ENCODE data around the gene HMGXB4.

- TF ChIP-seq CTCF (IDR thresholded peaks at IDR 0.05; ENCODE audit: low read depth, low read length, poor library complexity, severe bottlenecking), result peak; percentile 51
- TF ChIP-seq EZH2phosphoT487 (IDR thresholded peaks at IDR 0.05; ENCODE audit: borderline replicate concordance, low read length), result no peak
Observed at GRCh38 chr22:35337932-35338331, 80.6 kb downstream of the HMGXB4 start.

Data from DOHH2 (cell line).